Fibroblast of skin of back (primary cell): ENCODE measurements around the gene NPIPB8.
"Not testable (repeated sequence)": the region's sequence is repeated elsewhere in the genome, so short reads cannot be mapped to it uniquely, and the experiment has no call there.

Source experiments
- DNase-seq: peaks from one replicate; pipeline ENCODE4 v3.0.0-alpha.2; 2013

The NPIPB8 gene

DNA sequence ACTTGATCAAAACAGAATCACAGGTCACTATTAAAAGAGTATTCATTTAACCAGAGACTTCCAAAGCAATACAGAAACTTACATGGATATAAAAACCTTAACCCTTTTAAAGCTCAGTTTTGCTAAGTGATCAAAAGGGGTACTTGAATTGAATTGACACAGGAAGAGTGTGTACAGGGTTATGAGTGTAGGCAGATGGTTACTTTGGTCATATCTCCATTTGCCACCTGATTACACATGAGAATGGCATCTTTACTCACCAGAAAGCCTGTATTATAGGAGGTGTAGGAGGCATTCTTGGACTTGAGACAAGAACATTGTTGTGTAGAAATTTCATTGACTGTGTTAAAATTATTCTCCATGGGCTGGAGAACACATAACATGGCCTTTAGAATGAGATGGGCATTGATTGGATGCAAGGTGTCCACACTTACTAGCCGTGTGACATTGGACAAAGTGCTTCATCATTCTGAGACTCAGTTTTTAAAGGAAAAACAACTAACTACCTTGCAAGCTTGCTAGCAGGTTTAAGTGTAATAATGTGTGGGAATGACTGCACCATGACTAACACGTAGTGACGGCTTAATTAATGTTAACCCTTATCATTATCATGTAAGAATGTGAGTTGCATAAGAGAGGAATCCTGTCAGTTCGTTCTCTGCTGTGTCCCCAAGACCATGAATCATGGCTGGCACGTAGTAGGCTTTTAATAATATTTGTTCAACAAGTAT is 1.6 kb upstream of the NPIPB8 start:
- DNase-seq: peak; percentile 50

DNA sequence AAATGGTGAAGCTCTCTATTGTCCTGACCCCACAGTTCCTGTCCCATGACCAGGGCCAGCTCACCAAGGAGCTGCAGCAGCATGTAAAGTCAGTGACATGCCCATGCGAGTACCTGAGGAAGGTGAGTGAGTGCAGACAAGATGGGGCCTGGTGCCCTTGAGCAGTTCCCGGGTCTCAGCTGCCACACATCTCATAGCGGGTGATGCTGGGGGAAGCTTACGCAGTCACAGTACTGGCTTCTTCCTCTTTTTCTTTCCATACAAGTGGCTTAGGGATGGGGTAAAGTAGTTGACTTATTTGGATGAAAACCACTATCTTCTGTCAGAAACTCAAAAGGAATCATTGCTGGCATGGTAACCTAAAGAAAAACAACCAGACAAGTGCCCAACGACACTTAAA is 494 bp downstream of the NPIPB8 start:
- DNase-seq: not testable (repeated sequence)

GRCh38 chr16:28639959-28640358 is 2.1 kb downstream of the NPIPB8 start:
- not testable (repeated sequence) for DNase-seq

DNA sequence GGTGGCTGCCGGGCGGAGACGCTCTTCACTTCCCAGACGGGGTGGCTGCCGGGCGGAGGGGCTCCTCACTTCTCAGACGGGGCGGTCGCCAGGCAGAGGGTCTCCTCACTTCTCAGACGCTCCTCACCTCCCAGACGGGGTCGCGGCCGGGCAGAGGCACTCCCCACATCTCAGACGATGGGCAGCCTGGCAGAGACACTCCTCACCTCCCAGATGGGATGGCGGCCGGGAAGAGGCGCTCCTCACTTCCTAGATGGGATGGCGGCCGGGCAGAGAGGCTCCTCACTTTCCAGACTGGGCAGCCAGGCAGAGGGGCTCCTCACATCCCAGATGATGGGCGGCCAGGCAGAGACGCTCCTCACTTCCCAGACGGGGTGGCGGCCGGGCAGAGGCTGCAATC is 28.4 kb downstream of the NPIPB8 start:
- not testable (repeated sequence) for DNase-seq

GRCh38 chr16:28667480-28667879 is 29.6 kb downstream of the NPIPB8 start:
- DNase-seq: not testable (repeated sequence)

DNA sequence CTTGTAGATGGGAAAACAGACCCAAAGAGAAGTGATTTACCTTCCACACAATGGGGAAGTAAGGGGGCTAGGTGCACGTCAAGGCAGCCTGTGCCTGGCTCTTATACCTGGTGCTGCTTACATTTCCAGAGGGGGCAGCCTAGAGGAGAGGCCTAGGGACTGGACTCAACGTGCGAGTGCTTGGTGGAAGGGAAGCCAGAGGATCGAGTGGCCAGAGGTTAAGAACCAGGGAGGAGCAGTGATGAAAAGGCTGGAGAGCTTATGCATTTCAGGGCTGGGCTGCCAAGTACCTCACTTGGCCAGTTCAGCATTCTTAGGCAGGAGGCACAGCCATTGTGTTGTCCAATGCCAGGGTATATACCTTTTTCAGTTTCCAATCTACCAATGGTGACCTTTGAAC is 30.3 kb downstream of the NPIPB8 start:
- DNase-seq: not testable (repeated sequence)

- DNase-seq: not testable (repeated sequence)
These were observed 50.6 kb downstream of the NPIPB8 start for GRCh38 chr16:28688327-28688952.

DNA sequence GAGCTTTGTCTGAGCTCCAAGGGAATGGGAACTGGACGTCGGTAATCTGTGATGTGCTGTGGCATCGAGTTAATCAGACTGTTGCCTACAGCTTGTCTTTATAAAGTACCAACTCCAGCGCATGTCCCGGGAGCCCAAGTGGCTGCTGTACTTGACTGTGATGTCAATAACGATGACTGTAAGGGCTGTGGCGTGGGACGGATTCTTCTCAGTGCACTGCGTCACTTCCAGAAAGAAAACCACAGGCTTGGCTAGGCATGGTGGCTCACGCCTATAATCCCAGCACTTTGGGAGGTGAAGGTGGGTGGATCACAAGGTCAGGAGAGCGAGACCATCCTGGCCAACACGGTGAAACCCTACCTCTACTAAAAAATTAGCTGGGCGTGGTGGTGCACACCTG is 51.6 kb downstream of the NPIPB8 start:
- not testable (repeated sequence) for DNase-seq

- not testable (repeated sequence) for DNase-seq
These were observed 53.9 kb downstream of the NPIPB8 start for GRCh38 chr16:28691722-28692121.

DNA sequence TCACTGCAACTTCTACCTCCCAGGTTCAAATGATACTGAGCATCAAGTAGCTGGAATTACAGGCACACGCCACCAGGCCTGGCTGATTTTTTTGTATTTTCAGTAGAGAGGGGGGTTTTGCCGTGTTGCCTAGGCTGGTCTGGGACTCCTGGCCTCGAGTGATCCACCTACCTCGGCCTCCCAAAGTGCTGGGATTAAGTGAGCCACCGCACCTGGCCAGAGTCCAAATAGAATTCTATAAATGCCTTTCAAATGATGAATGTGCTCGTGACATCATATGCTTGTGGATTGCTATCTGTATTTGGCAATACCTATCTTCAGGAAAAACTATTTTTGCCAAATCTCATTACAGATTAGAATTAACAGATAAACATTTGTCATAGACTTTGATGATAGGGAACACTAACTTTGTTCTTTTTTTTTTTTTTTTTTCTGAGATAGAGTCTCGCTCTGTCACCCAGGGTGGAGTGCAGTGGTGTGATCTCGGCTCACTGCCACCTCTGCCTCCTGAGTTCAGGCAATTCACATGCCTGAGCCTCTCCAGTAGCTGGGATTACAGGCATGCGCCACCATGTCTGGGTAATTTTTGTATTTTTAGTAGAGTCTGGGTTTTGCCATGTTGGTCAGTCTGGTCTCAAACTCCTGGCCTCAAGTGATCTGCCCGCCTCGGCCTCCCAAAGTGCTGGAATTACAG is 55.5 kb downstream of the NPIPB8 start:
- DNase-seq: not testable (repeated sequence)

DNA sequence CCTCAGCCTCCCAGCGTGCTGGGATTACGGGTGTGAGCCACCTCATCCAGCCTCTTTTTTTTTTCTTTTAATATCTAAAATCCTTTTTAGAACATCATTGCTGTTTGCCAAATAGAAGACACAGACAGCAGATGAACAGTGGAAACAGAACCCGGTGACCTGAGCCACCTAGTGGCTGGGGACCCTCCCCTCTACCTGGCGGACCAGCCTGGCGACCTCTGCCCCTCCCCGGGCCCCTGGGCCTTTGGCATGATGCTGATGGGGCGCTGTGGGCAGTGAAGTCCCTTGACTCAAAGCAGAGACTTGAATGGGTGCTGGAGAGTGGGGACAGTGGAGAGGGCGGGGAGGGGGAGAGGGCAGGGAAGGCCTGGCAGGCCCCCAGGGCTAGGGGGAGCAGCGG is 61.9 kb downstream of the NPIPB8 start:
- DNase-seq: not testable (repeated sequence)

DNA sequence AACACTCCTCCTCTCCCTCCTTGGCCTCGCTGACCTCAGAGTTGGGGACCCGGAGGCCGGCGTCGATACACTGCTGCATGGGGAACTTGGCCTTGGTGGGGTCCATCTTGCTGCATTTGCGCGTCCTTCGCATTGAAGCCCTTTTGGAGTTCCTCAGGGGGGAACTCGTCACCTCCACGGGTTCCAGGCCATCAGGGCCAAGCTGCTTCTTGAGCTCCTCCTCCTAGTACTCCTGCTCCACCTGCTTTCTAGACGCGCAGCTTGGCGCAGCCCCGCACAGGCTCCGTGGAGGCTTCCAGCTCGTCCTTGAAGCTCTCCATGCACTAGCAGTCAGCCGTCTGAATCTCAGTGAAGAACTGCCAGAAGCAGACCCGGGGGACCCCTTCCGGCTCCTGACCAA is 62.5 kb downstream of the NPIPB8 start:
- not testable (repeated sequence) for DNase-seq

DNA sequence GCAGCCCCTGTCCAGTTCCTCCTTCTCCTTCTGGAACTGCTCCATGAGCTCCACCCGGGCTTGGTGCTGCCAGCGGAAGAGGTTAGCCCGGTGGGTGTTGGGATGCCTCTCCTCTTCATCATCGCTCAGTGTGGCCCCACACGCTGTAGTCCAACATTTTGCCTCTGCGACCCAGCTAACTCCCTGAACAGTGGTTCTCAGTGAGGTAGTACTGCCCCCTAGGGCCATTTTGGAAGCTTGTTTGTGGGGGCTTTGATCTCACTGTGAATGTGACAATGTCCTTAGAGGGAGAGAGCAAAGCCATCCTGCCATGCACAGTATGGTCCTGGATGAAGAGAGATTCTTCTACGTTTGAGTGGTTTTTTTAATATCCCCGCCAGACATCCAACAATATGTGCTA is 63.5 kb downstream of the NPIPB8 start:
- not testable (repeated sequence) for DNase-seq

GRCh38 chr16:28704246-28704645 is 66.4 kb downstream of the NPIPB8 start:
- DNase-seq: not testable (repeated sequence)
